Myocyte (in vitro differentiated cells): ENCODE measurements around the gene HSD17B10. TPM values are rescaled to one million over a fixed set of nuclear protein-coding genes. Genes with fewer than 3 reads are reported as not detected.
A peak's percentile ranks its signal among the peaks of the same experiment; 100 is the strongest.
"Not testable (repeated sequence)": the region's sequence is repeated elsewhere in the genome, so short reads cannot be mapped to it uniquely, and the experiment has no call there.

Experiments used
- DNase-seq: peaks from one replicate; pipeline ENCODE4 v3.0.0-alpha.2; 2012; ENCODE audit warnings: low read depth
- microRNA-seq: library from miRNA; unstranded; fragments of <30 nt; microRNA quantifications from one replicate; pipeline ENCODE4, GENCODE V29; 2016
- total RNA-seq: library from RNA; depleted of rRNA; stranded (reverse); fragments of >200 nt; gene quantifications from 2 replicates; pipeline ENCODE4 v1.2.3, GENCODE V29; 2014

The HSD17B10 gene
- total RNA-seq, 1 donor from 2014 or later = 95.6 TPM

DNA sequence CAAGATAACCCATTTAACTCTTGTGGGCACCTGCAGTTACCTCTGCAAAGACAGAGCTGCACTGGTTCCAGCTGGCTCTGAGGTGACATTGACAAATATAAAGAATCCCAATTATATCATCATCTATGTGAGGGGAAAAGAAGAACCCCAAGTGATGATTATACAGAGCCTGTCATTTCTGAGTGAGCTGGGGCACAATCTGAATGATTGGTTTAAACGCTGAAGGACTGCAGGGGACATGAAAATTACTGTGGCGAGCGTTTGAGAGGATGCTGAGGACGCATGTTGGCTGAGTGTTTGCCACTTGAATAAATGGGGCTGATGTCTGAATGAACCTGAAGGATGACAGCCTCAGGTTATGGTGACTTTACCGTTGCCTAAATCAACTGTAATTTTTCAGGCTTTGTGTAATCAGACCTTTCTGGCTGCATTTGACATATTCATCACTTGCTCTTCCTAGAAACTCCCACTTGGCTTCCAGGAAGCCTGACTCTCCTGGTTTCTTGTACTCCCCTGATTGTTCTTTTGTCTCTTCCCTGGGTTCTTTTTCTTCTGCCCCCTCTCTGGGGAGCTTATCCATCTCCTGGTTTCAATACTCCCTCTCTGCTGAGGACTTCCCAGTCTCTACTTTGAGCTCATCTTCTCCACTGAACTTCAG is 4.1 kb upstream of the HSD17B10 start:
- DNase-seq = no peak

DNA sequence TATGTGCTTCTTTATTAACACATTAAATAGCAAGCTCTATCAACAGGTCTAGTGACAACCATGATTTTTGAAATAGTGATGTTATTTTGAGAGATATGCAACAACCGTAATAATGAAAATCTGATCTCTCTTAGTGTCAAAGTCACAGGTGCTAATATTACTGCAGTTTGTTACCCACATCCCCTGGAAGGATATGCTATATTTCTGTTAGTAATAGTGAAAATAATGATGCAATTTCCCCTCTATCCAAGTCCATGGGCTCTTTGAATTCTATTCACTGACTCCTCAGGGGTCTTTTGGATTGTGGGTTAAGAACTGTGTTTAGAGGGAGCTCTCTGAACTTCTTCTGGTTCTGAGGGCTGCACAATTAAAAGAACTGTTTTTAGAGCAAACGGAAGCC is 3.0 kb upstream of the HSD17B10 start:
- no peak for DNase-seq

DNA sequence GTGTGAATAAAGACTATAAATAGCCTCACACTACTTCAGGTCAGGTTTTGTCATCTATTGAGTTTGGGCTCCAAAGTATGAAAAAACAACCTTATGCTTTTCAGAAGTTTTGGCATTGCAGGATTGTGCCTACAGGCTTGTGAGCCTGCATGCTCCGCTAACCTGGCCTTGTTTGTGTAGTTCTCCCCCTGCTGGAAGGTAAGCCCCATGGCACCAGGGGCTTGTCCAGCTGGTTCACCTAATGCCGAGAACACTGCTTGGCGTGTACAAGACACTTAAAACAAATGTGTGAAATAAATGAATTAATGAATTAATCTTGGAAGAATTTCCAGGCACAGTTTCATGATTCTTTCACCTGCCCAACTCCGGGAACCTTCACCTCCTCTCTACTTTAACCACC is 1.8 kb upstream of the HSD17B10 start:
- peak; percentile 53 for DNase-seq

DNA sequence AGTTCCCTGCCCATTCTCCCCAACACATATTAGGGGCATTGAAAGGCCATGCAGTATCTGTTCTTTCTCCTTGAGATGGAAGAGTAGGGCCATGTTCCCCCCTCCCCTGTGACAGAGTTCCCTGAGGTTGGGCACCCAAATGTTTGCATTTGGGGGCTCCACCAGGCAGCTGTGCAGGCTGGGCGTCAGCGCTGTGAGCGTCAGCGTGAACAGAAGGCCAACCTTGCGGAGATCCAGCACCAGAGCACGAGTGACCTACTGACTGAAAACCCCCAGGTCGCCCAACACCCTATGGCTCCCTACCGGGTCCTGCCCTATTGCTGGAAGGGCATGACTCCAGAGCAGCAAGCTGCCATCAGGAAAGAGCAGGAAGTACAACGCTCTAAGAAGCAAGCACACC is 3.9 kb downstream of the HSD17B10 start:
- DNase-seq = no peak

DNA sequence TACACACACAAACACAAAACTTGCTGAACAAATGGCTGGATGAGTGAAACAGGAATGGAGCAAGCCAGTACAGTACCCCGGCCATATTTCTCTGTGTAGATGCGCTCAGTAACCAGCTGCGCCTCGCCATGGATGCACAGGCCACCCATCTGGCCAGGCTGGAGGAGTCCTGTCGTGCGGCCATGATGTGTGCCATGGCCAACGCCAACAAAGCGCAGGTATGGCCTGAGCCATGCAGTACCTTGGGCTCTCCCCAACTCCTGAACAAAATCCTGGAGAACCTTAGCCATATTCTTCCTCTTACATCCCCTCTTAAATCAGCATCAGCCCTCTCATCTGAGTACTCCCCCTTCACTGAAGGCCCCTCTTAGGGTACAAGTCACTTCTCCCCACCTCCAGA is 4.4 kb downstream of the HSD17B10 start:
- no peak for DNase-seq

DNA sequence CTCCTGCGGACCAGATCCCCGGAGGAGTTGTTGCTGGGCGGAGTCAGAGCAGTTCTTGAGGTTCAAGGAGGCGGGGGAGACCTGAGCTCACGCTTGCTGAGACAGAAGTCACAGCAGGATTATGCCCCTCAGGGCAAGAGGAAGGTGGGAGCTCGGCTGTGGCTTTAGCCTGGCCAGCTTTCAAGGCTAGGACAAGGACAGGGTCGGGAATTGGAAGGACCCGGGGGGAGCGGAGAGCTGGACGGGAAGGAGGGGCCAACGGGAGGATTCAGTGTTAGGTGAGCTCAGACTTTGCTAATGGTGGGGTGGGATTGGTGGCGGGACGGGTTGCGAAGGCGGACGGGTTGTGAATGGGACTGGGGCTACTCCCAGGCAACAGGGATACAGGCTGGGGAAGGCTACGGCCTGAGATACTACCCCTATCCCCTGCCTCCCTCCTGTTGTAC is 11.3 kb downstream of the HSD17B10 start, which contains the start of gene RIBC1:
RIBC1 (plus strand) TSS at position 13 of the 446 bp plus-strand sequence. CDS start 3,404 bp downstream, outside the sequence.
- DNase-seq = no peak

DNA sequence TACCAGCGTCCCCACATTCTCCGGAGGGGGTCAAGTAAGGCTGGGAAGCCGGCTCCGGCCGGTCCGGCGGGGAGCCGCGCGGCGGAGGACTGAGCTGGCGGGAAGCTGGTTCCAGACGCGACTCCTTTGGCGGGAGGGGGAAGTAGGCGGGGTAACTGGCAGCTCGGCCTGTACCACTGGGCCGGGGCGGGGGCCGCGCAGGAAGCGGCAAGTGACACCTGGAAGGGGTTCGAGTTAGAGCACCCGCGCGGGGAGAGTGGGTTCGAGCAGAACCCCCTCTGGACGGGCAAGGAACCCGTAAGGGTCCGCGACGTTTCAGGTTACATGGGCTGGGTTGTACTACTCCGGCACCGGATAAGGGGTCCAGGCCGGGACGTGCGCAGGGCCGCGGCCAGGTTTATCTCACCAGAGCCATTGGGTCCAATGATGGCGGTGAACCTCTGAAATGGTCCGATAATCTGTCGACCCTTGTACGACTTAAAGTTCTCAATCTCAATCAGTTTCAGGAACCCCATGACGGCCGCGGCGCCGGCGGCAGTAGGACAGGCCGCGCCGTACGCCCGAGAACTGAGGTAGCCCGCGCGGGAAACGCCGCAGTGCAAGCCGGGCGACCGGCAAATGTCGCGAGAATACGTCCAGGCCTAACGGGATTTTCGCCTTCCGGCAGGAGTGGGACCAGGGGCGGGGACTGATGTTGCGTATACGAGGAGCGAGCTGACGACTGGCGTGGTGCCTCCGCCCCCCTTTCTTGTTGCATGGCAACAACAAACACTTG is 11.9 kb downstream of the HSD17B10 start, which contains the start of gene SMC1A:
SMC1A (minus strand) TSS at position 569 of the 775 bp plus-strand sequence; CDS start at position 515, 54 bp downstream.
- DNase-seq = peak; percentile 95

DNA sequence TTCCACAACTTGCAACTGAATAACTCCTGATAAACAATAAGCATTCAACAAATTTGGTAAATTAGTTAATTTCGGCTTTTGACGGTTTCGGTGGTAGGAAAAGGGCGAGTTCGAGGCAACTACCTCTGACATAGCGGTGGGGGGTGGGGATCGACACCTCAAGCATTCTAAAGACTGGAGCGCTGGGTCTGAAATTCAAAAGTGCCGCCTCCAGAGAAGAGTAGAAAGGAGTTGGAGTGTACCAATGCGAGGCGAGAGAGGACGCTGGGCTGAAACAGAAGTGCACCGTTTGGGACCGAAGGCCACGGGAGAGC is 12.4 kb downstream of the HSD17B10 start:
- DNase-seq = peak; percentile 59

DNA sequence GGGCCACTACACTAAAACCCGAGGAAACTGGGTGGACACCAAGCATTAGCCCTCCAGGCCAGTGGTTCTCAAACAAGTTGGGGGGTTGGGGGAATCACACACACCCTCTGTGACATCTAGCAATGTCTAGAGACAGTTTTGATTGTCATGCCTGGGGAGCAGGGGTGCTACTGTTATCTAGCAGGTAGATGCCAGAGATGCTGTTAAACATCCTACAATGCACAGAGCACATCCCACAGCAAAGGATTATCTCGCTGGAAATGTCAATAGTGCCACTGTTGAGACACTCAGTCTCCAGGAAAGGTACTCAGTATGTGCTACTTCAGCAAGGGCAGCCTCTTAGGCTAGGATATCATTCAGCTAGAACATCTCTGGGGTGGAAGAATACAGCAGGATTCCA is 13.0 kb downstream of the HSD17B10 start:
- DNase-seq = no peak

DNA sequence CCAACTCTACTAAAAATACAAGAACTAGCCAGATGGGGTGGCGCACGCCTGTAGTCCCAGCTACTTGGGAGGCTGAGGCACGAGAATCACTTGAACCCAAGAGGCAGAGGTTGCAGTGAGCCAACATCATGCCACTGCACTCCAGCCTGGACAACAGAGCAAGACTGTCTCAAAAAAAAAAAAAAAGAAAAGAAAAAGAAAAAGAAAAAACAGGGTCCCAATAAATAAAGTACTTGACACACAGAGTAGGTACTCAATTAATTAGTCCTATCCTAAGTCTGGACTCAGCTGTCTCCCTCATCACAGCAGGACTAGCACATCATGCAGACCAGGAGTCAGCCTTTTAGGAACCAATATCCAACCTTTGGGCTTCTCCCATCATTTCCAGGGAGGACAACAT is 13.8 kb downstream of the HSD17B10 start:
- DNase-seq = not testable (repeated sequence)

DNA sequence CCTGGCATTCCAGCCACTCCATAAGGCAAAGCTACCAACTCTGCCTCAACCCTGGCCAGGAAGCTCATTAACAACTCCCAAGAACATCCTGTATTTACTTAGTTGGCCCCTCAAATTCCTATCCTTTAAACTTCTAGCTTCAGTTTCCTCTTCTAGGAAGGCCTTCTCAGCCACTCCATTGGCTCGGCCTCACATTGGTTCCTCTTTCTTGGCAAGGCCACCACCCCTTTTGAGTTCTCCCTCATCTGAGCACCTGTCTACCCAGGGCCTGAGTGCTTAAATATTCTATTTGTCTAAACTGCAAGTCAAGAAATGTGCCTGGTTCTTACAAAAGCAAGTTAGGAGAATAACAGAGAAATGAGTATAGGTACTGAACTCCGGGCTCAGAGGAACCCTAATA is 21.7 kb downstream of the HSD17B10 start:
- DNase-seq = no peak

DNA sequence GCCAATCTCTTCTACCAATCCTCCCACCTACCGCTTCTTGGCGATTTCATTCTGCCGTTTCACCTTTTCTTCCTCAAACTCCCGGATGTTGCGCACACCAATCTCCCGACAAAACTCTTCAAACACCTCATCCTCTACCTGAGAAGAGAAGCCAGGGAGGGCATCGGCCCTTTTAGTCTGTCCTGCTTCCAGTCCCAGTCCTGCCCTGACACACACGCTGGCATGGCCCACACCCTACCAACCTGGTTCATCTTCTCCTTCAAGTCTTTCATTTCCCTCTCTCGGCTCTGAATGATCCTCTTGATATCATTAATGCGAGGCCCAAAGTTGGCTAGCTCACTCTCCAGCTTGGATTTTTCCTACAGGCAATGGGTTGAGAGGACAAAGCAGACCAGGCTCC is 30.6 kb downstream of the HSD17B10 start:
- no peak for DNase-seq

DNA sequence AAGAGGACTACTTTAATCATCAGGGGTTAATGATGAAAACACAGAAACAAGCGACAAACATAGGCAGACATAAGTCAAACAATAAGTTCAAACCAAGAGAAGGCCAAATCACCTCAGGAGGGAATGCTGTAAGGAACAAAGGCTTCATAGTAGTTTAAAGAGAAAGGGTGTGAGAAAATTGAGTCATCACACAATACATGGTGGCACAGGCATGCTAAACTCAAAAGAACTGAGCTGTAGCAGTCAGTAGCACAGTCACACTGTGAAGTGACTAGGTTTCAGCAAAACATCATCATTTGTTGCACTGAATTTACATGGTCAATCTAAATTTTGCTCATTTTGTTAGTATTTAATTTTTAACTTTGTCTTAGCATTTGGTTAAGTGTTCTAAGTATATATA is 36.0 kb downstream of the HSD17B10 start:
- DNase-seq = no peak

DNA sequence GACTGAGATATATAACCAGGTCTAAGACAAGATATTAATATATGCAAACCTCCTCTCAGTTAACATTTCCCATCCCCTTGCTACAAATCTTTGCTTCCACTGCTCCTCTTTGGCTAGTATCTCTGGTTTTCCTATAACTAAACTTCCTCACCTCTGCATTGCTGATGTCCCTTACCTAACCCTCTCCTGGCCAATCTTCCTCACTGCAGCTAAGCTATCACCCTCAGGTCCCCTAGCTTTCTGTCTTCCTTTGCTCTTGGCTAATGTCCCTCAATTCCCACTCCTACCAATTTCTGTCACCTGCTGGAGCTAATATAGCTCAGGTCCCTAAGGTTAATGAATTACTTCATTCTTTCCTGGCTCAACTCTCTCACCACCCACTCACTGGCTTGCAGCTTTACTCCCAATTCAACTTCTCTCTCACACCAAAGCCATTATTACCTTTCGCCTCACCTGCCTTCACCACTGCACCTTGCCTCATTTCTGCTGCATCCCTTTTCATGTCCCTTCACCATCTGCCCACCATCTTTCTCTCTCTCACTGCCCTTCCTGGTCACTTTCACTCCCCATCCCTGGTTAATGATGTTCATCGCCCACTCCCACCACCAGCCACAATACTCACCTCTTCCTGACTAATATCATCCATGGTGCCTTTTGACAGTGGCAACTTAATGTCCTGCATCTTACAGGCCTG is 38.4 kb downstream of the HSD17B10 start:
- no peak for DNase-seq

DNA sequence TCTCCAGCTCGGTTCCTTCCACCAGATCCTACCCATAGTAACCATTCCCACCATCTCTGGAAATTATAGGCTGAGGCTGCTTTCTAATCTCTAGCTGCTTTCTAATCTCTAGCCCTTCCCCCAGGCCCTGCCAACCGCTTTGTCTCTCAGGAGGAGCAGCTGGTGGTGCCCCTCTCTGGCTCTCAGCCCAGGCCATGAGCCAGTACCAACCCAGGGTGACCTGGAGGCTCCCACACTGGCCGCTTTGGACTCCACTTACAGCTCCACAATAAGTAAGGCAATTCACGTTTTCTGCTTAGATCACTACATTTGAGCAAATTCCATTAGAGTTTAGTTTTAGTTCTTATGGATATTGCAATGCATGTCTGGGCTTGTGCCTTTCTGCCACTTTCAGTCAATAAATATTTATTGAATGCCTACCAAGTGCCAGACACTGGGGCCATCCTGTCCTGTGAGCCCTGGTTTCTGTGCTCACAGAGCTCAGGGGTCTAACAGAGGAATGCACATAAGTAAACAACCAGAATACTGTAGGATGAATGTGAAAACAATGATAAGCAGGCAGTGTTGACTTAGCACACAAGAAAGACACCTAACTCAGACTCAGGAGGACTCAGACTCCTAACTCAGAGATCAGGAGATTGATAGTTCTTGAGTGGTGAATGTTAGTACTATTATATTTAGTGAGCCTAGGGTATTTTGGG is 50.6 kb downstream of the HSD17B10 start:
- DNase-seq = peak; percentile 61

Small RNAs within 50 kb of the gene (microRNA-seq; reads per million reads assigned to microRNA genes)
- not detected for gene MIR6857

Other genes with a start within 250 kb of the HSD17B10 start
- gene KDM5C, start 209.2 kb downstream of the HSD17B10 start, total RNA-seq = 71.4 and 88.3 TPM in 2 replicates
- 9.2 and 12.3 TPM in 2 replicates for gene IQSEC2, start 152.8 kb downstream of the HSD17B10 start, total RNA-seq
- 14.9 and 22.1 TPM in 2 replicates for gene SMC1A, start 11.7 kb downstream of the HSD17B10 start, total RNA-seq
- gene RIBC1, start 11.5 kb downstream of the HSD17B10 start, total RNA-seq = 0.16 and 1.1 TPM in 2 replicates